Thyroid gland (tissue), 4 donors: Measurements from ENCODE around the gene PSIP1. TPM values are rescaled to one million over a fixed set of nuclear protein-coding genes. Genes with fewer than 3 reads are reported as not detected.
"Not testable (repeated sequence)": the region's sequence is repeated elsewhere in the genome, so short reads cannot be mapped to it uniquely, and the experiment has no call there.

ENCODE experiments used
- DNase-seq, 2 donors: peaks; one replicate each; pipeline ENCODE4 v3.0.0-alpha.2; 2019
- H3K27ac ChIP-seq, 3 donors: fragments of 200-600 bp; sonication (generic); 1 replicate in 2 of 3; 2 replicates in 1 of 3; pipeline ENCODE4 v1.5.1; 2016 to 2019; ENCODE audit warnings: mild to moderate bottlenecking in 1 of 3, moderate library complexity in 1 of 3
- H3K27me3 ChIP-seq: fragments of 200-600 bp; sonication (generic); one replicate; pipeline ENCODE4 v1.5.1; 2019
- H3K36me3 ChIP-seq, 2 donors: fragments of 200-600 bp; sonication (generic); one replicate each; pipeline ENCODE4 v1.5.1; 2016 to 2019
- H3K4me1 ChIP-seq, 2 donors: fragments of 200-600 bp; sonication (generic); one replicate each; pipeline ENCODE4 v1.5.1; 2017 to 2019
- H3K4me3 ChIP-seq, 3 donors: fragments of 200-600 bp; sonication (generic); replicated peaks in 1 of 3; 1 replicate in 2 of 3; 2 replicates in 1 of 3; pipeline ENCODE4 v1.5.1; 2016; ENCODE audit warnings: mild to moderate bottlenecking in 1 of 3
- H3K9me3 ChIP-seq: fragments of 200-600 bp; sonication (generic); one replicate; pipeline ENCODE4 v1.5.1; 2017
- POLR2A ChIP-seq, 2 donors: fragments of 450-650 bp; IDR thresholded peaks; one replicate each; pipeline ENCODE4 v1.6.1; 2017; ENCODE audit warnings: antibody characterized with exemption in 2 of 2, mild to moderate bottlenecking in 2 of 2, moderate library complexity in 1 of 2
- WGBS, 2 donors: methylation state at CpG; one replicate each; pipeline ENCODE4 v1.1.5; 2017; 5-methylcytosine and 5-hydroxymethylcytosine counted together
- intact Hi-C: fragments of 100-400 bp; cut with DNase I; formaldehyde crosslinking; loops from one replicate; pipeline ENCODE4 v1.15.1; 2023
- total RNA-seq, 4 donors: library from RNA; depleted of rRNA; stranded (reverse); fragments of >200 nt; gene quantifications; one replicate each; pipeline ENCODE4 v1.2.3, GENCODE V29; 2016
- TF ChIP-seq, protein P1 (sequence below), 6 experiments: fragments of 200-600 bp in 3 of 6; fragments of 450-650 bp in 3 of 6; sonication (generic) in 3 of 6; IDR thresholded peaks; one replicate each; pipeline ENCODE4 v1.5.1; 2016 to 2019; ENCODE audit warnings: antibody characterized with exemption in 6 of 6, mild to moderate bottlenecking in 2 of 6, inconsistent platforms in 1 of 6, moderate library complexity in 1 of 6

PSIP1 gene
- total RNA-seq, 4 donors from 2014 or later, result 52.9 to 103 (median 62.7) TPM

DNA sequence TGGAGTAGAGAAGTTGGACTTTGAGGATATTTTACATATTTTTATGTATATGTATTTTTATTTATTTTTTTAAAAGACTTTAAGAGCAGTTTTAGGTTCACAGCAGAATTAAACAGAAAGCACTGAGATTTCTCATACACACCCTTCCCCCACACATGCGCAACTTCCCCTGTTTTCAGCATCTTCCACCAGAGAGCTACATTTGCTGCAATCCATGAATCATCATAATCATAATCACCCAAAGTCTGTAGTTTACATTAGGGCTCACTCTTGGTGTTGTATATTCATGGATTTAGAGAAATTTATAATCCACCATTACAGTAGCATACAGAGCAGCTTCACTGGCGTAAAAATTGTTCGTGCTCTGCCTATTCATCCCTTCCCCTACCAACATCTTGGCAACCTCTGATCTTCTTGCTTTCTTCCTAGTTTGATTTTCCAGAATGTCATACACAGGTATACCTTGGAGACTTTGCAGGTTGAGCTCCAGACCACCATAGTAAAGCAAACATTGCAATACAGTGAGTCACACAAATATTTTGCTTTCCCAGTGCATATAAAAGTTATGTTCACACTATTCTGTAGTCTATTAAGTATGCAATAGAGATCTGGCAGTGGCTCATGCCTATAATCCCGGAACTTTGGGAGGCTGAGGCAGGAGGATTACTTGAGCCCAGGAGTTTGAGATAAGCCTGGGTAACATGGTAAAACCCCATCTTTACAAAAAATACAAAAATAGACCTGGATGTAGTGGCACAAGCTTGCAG is 32.5 kb upstream of the PSIP1 start:
- no peaks in the 10 kb centered on the region for H3K27me3 ChIP-seq
- H3K4me3 ChIP-seq, result no peak overlapping the region
- no peaks in the 10 kb centered on the region for H3K4me1 ChIP-seq
- 92 to 97% methylated on average over 4 of the region's 4 CpGs for WGBS, 2 donors
- no peak overlapping the region for H3K27ac ChIP-seq
- no peaks in the 10 kb centered on the region for H3K36me3 ChIP-seq
- no peak for DNase-seq
- intact Hi-C loops, result no loop called here
- no peaks in the 10 kb centered on the region for H3K9me3 ChIP-seq
- TF ChIP-seq POLR2A (IDR thresholded peaks at IDR 0.05), result no peak
- TF ChIP-seq, protein P1, sequence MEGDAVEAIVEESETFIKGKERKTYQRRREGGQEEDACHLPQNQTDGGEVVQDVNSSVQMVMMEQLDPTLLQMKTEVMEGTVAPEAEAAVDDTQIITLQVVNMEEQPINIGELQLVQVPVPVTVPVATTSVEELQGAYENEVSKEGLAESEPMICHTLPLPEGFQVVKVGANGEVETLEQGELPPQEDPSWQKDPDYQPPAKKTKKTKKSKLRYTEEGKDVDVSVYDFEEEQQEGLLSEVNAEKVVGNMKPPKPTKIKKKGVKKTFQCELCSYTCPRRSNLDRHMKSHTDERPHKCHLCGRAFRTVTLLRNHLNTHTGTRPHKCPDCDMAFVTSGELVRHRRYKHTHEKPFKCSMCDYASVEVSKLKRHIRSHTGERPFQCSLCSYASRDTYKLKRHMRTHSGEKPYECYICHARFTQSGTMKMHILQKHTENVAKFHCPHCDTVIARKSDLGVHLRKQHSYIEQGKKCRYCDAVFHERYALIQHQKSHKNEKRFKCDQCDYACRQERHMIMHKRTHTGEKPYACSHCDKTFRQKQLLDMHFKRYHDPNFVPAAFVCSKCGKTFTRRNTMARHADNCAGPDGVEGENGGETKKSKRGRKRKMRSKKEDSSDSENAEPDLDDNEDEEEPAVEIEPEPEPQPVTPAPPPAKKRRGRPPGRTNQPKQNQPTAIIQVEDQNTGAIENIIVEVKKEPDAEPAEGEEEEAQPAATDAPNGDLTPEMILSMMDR (IDR thresholded peaks at IDR 0.05), result no peak

GRCh38 chr9:15542624-15543023 is 31.9 kb upstream of the PSIP1 start:
- Histone ChIP-seq H3K36me3 (no peaks in the 10 kb centered on the region), H3K9me3 (no peaks in the 10 kb centered on the region), H3K4me3 (no peak overlapping the region), H3K27ac (no peak overlapping the region), H3K4me1 (no peaks in the 10 kb centered on the region), H3K27me3 (no peaks in the 10 kb centered on the region)
- TF ChIP-seq, protein P1 (IDR thresholded peaks at IDR 0.05), result no peak
- TF ChIP-seq POLR2A (IDR thresholded peaks at IDR 0.05), result no peak
- WGBS, 2 donors, result 92% methylated on average over 2 of the region's 2 CpGs
- no peak for DNase-seq
- intact Hi-C loops, result no loop called here

DNA sequence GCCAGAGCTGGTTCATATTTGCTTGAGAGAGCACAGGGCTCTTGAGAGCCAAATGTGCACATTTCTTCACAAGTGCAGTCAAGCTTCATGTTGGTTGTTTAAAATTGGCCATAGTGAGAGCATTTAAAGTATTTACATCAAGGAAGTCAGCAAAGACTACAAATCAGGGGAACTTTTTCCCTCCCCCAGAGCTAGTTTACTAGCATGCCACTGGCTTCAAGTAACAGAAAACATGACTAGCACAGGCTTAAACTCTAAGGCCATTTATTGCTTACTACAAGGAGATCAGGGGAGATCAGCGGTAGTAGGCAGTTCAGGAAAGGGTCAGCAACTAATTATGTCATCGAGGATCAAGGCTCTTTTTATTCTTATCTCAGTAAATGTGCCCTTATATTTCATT is 31.1 kb upstream of the PSIP1 start:
- Histone ChIP-seq H3K27ac (no peak overlapping the region), H3K4me1 (no peaks in the 10 kb centered on the region), H3K36me3 (no peaks in the 10 kb centered on the region), H3K4me3 (no peak overlapping the region), H3K27me3 (no peaks in the 10 kb centered on the region), H3K9me3 (no peaks in the 10 kb centered on the region)
- TF ChIP-seq POLR2A (IDR thresholded peaks at IDR 0.05), result no peak
- TF ChIP-seq, protein P1 (IDR thresholded peaks at IDR 0.05), result no peak
- intact Hi-C loops, result no loop called here
- DNase-seq, result no peak
- WGBS, 2 donors, result 37 to 40% methylated on average over 2 of the region's 2 CpGs

GRCh38 chr9:15531380-15531779 is 20.6 kb upstream of the PSIP1 start:
- H3K27me3 ChIP-seq, result no peaks in the 10 kb centered on the region
- TF ChIP-seq POLR2A (IDR thresholded peaks at IDR 0.05), result no peak
- TF ChIP-seq, protein P1 (IDR thresholded peaks at IDR 0.05), result no peak
- intact Hi-C loops, result no loop called here
- DNase-seq, result no peak
- no peaks in the 10 kb centered on the region for H3K4me1 ChIP-seq
- H3K4me3 ChIP-seq, result no peak overlapping the region
- WGBS, 2 donors, result 51 to 72% methylated on average over 1 of the region's 1 CpG
- no peak overlapping the region for H3K27ac ChIP-seq
- H3K36me3 ChIP-seq, result no peaks in the 10 kb centered on the region
- no peaks in the 10 kb centered on the region for H3K9me3 ChIP-seq

- H3K27ac ChIP-seq, result no peak overlapping the region
- intact Hi-C loops, result no loop called here
- no peaks in the 10 kb centered on the region for H3K4me1 ChIP-seq
- no peak for DNase-seq
- TF ChIP-seq, protein P1 (IDR thresholded peaks at IDR 0.05), result no peak
- TF ChIP-seq POLR2A (IDR thresholded peaks at IDR 0.05), result no peak
- no peak overlapping the region for H3K4me3 ChIP-seq
- no peaks in the 10 kb centered on the region for H3K27me3 ChIP-seq
- H3K9me3 ChIP-seq, result no peaks in the 10 kb centered on the region
- WGBS, 2 donors, result 67 to 81% methylated on average over 4 of the region's 4 CpGs
- no peaks in the 10 kb centered on the region for H3K36me3 ChIP-seq
These were observed 19.0 kb upstream of the PSIP1 start for GRCh38 chr9:15529566-15530324.

GRCh38 chr9:15527035-15527434 is 16.3 kb upstream of the PSIP1 start:
- H3K27me3 ChIP-seq, DNase-seq, H3K27ac ChIP-seq, H3K9me3 ChIP-seq, intact Hi-C loops, H3K4me1 ChIP-seq, H3K36me3 ChIP-seq, H3K4me3 ChIP-seq: not testable (repeated sequence)
- 90 to 96% methylated on average over 5 of the region's 5 CpGs for WGBS, 2 donors
